ENCODE results near the gene ZNF276. TPM values are rescaled to one million over a fixed set of nuclear protein-coding genes. Genes with fewer than 3 reads are reported as not detected.
"Not testable (repeated sequence)": the region's sequence is repeated elsewhere in the genome, so short reads cannot be mapped to it uniquely, and the experiment has no call there.

ZNF276 gene
- total and polyA plus RNA-seq, 2 donors, result 17.9 to 19.6 TPM

- no peak for DNase-seq (ENCODE audit: extremely low spot score)
- WGBS, result 93% methylated on average over 15 of the region's 15 CpGs
- Histone ChIP-seq H3K4me3 (ENCODE audit: low read depth, low read length) (no peak overlapping the region), H3K4me1 (ENCODE audit: insufficient read depth) (no peaks in the 10 kb centered on the region), H3K27ac (ENCODE audit: low read depth) (no peak overlapping the region), H3K36me3 (ENCODE audit: insufficient read depth) (no peaks in the 10 kb centered on the region)
Observed at GRCh38 chr16:89746043-89746442, 24.7 kb downstream of the ZNF276 start.

- no peak for DNase-seq (ENCODE audit: extremely low spot score)
- no peaks in the 10 kb centered on the region for H3K36me3 ChIP-seq (ENCODE audit: insufficient read depth)
- no peaks in the 10 kb centered on the region for H3K4me1 ChIP-seq (ENCODE audit: insufficient read depth)
- H3K4me3 ChIP-seq (ENCODE audit: low read depth, low read length), result no peak overlapping the region
- H3K27ac ChIP-seq (ENCODE audit: low read depth), result no peak overlapping the region
- WGBS, result 97% methylated on average over 9 of the region's 9 CpGs
Observed at GRCh38 chr16:89748076-89748475, 26.7 kb downstream of the ZNF276 start.

- no peak overlapping the region for H3K4me3 ChIP-seq (ENCODE audit: low read depth, low read length)
- no peak overlapping the region for H3K27ac ChIP-seq (ENCODE audit: low read depth)
- no peak for DNase-seq (ENCODE audit: extremely low spot score)
- 97% methylated on average over 11 of the region's 11 CpGs for WGBS
- no peaks in the 10 kb centered on the region for H3K36me3 ChIP-seq (ENCODE audit: insufficient read depth)
- H3K4me1 ChIP-seq (ENCODE audit: insufficient read depth), result no peaks in the 10 kb centered on the region
Observed at GRCh38 chr16:89748921-89749320, 27.6 kb downstream of the ZNF276 start.

- Histone ChIP-seq H3K4me1 (ENCODE audit: insufficient read depth) (no peaks in the 10 kb centered on the region), H3K4me3 (ENCODE audit: low read depth, low read length) (no peak overlapping the region), H3K36me3 (ENCODE audit: insufficient read depth) (no peaks in the 10 kb centered on the region), H3K27ac (ENCODE audit: low read depth) (no peak overlapping the region)
- no peak for DNase-seq (ENCODE audit: extremely low spot score)
- WGBS, result 72% methylated on average over 10 of the region's 10 CpGs
Observed at GRCh38 chr16:89749637-89750036, 28.3 kb downstream of the ZNF276 start.

GRCh38 chr16:89759746-89760340 is 38.5 kb downstream of the ZNF276 start:
- DNase-seq (ENCODE audit: extremely low spot score), result no peak
- Histone ChIP-seq H3K4me3 (ENCODE audit: low read depth, low read length) (no peak overlapping the region), H3K36me3 (ENCODE audit: insufficient read depth) (no peaks in the 10 kb centered on the region), H3K4me1 (ENCODE audit: insufficient read depth) (no peaks in the 10 kb centered on the region), H3K27ac (ENCODE audit: low read depth) (no peak overlapping the region)
- WGBS, result 88% methylated on average over 26 of the region's 26 CpGs

- 88% methylated on average over 17 of the region's 17 CpGs for WGBS
- Histone ChIP-seq H3K4me3 (ENCODE audit: low read depth, low read length) (no peak overlapping the region), H3K4me1 (ENCODE audit: insufficient read depth) (no peaks in the 10 kb centered on the region), H3K27ac (ENCODE audit: low read depth) (no peak overlapping the region), H3K36me3 (ENCODE audit: insufficient read depth) (no peaks in the 10 kb centered on the region)
- no peak for DNase-seq (ENCODE audit: extremely low spot score)
Observed at GRCh38 chr16:89761304-89761922, 40.1 kb downstream of the ZNF276 start.

GRCh38 chr16:89764711-89765201 is 43.4 kb downstream of the ZNF276 start:
- no peak for DNase-seq (ENCODE audit: extremely low spot score)
- Histone ChIP-seq H3K4me1 (ENCODE audit: insufficient read depth) (no peaks in the 10 kb centered on the region), H3K27ac (ENCODE audit: low read depth) (no peak overlapping the region), H3K4me3 (ENCODE audit: low read depth, low read length) (no peak overlapping the region), H3K36me3 (ENCODE audit: insufficient read depth) (no peaks in the 10 kb centered on the region)
- WGBS, result 81% methylated on average over 18 of the region's 18 CpGs

- Histone ChIP-seq H3K4me3 (ENCODE audit: low read depth, low read length) (no peak overlapping the region), H3K27ac (ENCODE audit: low read depth) (no peak overlapping the region), H3K36me3 (ENCODE audit: insufficient read depth) (no peaks in the 10 kb centered on the region), H3K4me1 (ENCODE audit: insufficient read depth) (no peaks in the 10 kb centered on the region)
- DNase-seq (ENCODE audit: extremely low spot score), result no peak
- 84% methylated on average over 10 of the region's 10 CpGs for WGBS
Observed at GRCh38 chr16:89765292-89765830, 44.0 kb downstream of the ZNF276 start.

GRCh38 chr16:89770367-89770766 is 49.0 kb downstream of the ZNF276 start:
- Histone ChIP-seq H3K4me1 (ENCODE audit: insufficient read depth) (no peaks in the 10 kb centered on the region), H3K4me3 (ENCODE audit: low read depth, low read length) (no peak overlapping the region), H3K27ac (ENCODE audit: low read depth) (no peak overlapping the region), H3K36me3 (ENCODE audit: insufficient read depth) (no peaks in the 10 kb centered on the region)
- 97% methylated on average over 16 of the region's 16 CpGs for WGBS
- no peak for DNase-seq (ENCODE audit: extremely low spot score)

GRCh38 chr16:89775223-89775622 is 53.9 kb downstream of the ZNF276 start:
- WGBS, result 96% methylated on average over 13 of the region's 13 CpGs
- H3K4me1 ChIP-seq (ENCODE audit: insufficient read depth), result no peaks in the 10 kb centered on the region
- H3K4me3 ChIP-seq (ENCODE audit: low read depth, low read length), result no peak overlapping the region
- H3K36me3 ChIP-seq (ENCODE audit: insufficient read depth), result no peaks in the 10 kb centered on the region
- no peak overlapping the region for H3K27ac ChIP-seq (ENCODE audit: low read depth)
- no peak for DNase-seq (ENCODE audit: extremely low spot score)

- 98% methylated on average over 5 of the region's 5 CpGs for WGBS
- not testable (repeated sequence) for H3K4me3 ChIP-seq (ENCODE audit: low read depth, low read length); H3K27ac ChIP-seq (ENCODE audit: low read depth); H3K4me1 ChIP-seq (ENCODE audit: insufficient read depth); DNase-seq (ENCODE audit: extremely low spot score); H3K36me3 ChIP-seq (ENCODE audit: insufficient read depth)
Observed at GRCh38 chr16:89778211-89778610, 56.9 kb downstream of the ZNF276 start.

GRCh38 chr16:89779231-89779908 is 58.0 kb downstream of the ZNF276 start:
- 90% methylated on average over 13 of the region's 13 CpGs for WGBS

GRCh38 chr16:89779909-89780305 is 58.6 kb downstream of the ZNF276 start:
- DNase-seq (ENCODE audit: extremely low spot score), result no peak
- Histone ChIP-seq H3K36me3 (ENCODE audit: insufficient read depth) (no peaks in the 10 kb centered on the region), H3K4me1 (ENCODE audit: insufficient read depth) (no peaks in the 10 kb centered on the region), H3K4me3 (ENCODE audit: low read depth, low read length) (no peak overlapping the region), H3K27ac (ENCODE audit: low read depth) (no peak overlapping the region)
- WGBS, result 95% methylated on average over 6 of the region's 6 CpGs

More at GRCh38 chr16:89779231-89779908, 58.0 kb downstream of the ZNF276 start:
- Histone ChIP-seq H3K4me3 (ENCODE audit: low read depth, low read length) (no peak overlapping the region), H3K27ac (ENCODE audit: low read depth) (no peak overlapping the region), H3K4me1 (ENCODE audit: insufficient read depth) (no peaks in the 10 kb centered on the region), H3K36me3 (ENCODE audit: insufficient read depth) (no peaks in the 10 kb centered on the region)
- DNase-seq (ENCODE audit: extremely low spot score), result no peak

GRCh38 chr16:89782489-89782888 is 61.2 kb downstream of the ZNF276 start:
- Histone ChIP-seq H3K4me3 (ENCODE audit: low read depth, low read length) (no peak overlapping the region), H3K27ac (ENCODE audit: low read depth) (no peak overlapping the region), H3K4me1 (ENCODE audit: insufficient read depth) (no peaks in the 10 kb centered on the region), H3K36me3 (ENCODE audit: insufficient read depth) (no peaks in the 10 kb centered on the region)
- no peak for DNase-seq (ENCODE audit: extremely low spot score)
- WGBS, result 94% methylated on average over 6 of the region's 6 CpGs

All from urinary bladder (tissue), 4 donors.